PFSK-1 (cell line): ENCODE data around the gene DYRK2.

Experiments
- FOXP2 ChIP-seq: optimal IDR thresholded peaks from 2 replicates; pipeline ENCODE3; 2011; ENCODE audit warnings: borderline replicate concordance, control low read depth, inconsistent platforms; ENCODE audit not compliant: insufficient read depth; ENCODE audit errors: extremely low read length, extremely low read depth
- POLR2AphosphoS5 ChIP-seq: IDR thresholded peaks from 2 replicates; pipeline ENCODE4 v1.6.1; 2012; ENCODE audit warnings: low read depth, mild to moderate bottlenecking, control low read depth, low read length, moderate library complexity
- REST ChIP-seq, 2 experiments: IDR thresholded peaks; 2 replicates each; pipeline versions ENCODE4 v1.6.1 to v1.8.0; 2011 to 2012; ENCODE audit warnings: low read depth in 2 of 2, low read length in 2 of 2, control low read depth in 1 of 2, inconsistent platforms in 1 of 2, mild to moderate bottlenecking in 1 of 2, moderate library complexity in 1 of 2; ENCODE audit not compliant: insufficient read depth in 1 of 2
- SIN3A ChIP-seq: IDR thresholded peaks from 2 replicates; pipeline ENCODE4 v1.6.1; 2012; ENCODE audit warnings: mild to moderate bottlenecking, low read length, moderate library complexity, borderline replicate concordance; ENCODE audit not compliant: insufficient read depth
- TAF1 ChIP-seq: IDR thresholded peaks from 2 replicates; pipeline ENCODE4 v1.6.1; 2012; ENCODE audit warnings: low read length, control low read depth, borderline replicate concordance; ENCODE audit not compliant: insufficient read depth

- no peak for TF ChIP-seq FOXP2
- TF ChIP-seq REST (IDR thresholded peaks at IDR 0.05; ENCODE audit: insufficient read depth in 1 of 2, low read depth in 2 of 2, low read length in 2 of 2): no peak
- no peak for TF ChIP-seq TAF1
- TF ChIP-seq POLR2AphosphoS5: no peak
- no peak for TF ChIP-seq SIN3A
These were observed 14.2 kb upstream of the DYRK2 start for GRCh38 chr12:67634303-67634761.
